ENCODE measurements around the gene CILP2. TPM values are rescaled to one million over a fixed set of nuclear protein-coding genes. Genes with fewer than 3 reads are reported as not detected.

Gene CILP2
- total RNA-seq, 1 donor from 2014 or later = 2.4 TPM

DNA sequence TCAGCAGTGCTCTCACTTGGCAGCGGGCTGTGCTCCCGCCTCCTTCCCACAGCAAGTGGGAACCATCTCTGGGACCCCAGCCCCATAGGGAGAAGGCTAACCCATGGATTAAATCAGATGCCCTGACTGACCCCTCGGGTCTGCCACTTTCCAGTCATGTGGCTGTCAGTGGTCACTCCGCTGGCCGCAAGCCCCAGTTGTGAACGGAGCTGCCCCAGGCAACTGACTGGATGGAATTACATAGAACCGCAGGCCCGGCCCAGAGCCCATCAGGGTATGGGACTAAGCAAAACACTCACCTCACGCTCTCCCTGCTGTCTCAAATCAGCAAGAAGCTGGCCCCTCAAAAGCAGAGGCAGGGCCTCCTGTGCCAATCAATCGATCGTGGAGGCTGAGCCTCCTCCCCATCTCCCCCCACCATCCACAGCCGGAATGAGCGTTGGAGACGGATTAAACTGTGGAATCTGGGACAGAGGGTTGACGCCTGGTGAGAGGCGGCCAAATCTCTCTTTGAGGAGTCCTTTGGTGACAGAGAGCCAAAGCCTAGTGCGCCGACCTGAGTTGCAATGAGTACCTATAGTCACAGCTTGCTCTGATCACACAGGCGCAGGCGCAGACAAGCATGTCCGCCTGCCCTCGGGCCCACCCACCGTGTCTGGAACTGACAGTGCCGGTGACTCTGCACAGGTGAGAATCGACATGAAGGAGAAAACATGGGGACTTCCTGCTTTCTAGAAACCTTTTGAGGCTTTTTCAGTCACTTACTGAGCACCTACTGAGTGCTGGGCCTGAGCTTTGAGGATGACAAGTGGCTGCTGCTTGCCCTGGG lies 41.7 kb downstream of the CILP2 start:
- H3K4me3 Mint-ChIP-seq (ENCODE audit: low read depth) = no peak overlapping the region
- no peaks in the 10 kb centered on the region for H3K36me3 Mint-ChIP-seq (ENCODE audit: insufficient read depth)
- no peak overlapping the region for H3K27ac Mint-ChIP-seq
- DNase-seq (ENCODE audit: low spot score, unreplicated experiment) = no peak
- peaks cover 9% of the 10 kb centered on the region for H3K4me1 Mint-ChIP-seq (ENCODE audit: low read depth)
- no peaks in the 10 kb centered on the region for H3K27me3 Mint-ChIP-seq
- H3K9me3 Mint-ChIP-seq (ENCODE audit: low read depth) = no peaks in the 10 kb centered on the region
- TF ChIP-seq, protein P1, sequence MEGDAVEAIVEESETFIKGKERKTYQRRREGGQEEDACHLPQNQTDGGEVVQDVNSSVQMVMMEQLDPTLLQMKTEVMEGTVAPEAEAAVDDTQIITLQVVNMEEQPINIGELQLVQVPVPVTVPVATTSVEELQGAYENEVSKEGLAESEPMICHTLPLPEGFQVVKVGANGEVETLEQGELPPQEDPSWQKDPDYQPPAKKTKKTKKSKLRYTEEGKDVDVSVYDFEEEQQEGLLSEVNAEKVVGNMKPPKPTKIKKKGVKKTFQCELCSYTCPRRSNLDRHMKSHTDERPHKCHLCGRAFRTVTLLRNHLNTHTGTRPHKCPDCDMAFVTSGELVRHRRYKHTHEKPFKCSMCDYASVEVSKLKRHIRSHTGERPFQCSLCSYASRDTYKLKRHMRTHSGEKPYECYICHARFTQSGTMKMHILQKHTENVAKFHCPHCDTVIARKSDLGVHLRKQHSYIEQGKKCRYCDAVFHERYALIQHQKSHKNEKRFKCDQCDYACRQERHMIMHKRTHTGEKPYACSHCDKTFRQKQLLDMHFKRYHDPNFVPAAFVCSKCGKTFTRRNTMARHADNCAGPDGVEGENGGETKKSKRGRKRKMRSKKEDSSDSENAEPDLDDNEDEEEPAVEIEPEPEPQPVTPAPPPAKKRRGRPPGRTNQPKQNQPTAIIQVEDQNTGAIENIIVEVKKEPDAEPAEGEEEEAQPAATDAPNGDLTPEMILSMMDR (IDR thresholded peaks at IDR 0.05; ENCODE audit: unreplicated experiment) = no peak

DNA sequence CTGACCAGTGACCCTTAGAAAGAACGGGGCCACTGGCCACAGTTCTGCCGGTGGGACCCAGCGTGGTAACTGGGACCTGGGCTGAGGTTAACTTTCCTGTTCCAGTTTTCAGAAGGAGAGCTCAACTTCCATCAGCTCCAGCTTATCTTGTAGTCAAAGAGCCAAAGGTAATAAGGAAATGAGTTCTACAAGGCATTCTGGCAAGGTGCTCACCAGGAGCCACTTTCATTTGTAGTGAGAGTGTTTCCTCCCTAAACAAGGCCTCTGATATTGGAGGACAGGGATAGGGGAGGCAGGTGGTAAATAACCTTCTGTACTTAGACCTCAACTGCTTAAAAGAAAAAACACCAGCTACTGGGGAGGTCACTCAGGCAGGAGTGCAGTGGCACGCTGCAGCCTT lies 42.4 kb downstream of the CILP2 start:
- Mint-ChIP-seq H3K27ac (no peak overlapping the region), H3K27me3 (no peaks in the 10 kb centered on the region), H3K4me3 (ENCODE audit: low read depth) (no peak overlapping the region), H3K4me1 (ENCODE audit: low read depth) (peaks cover 5% of the 10 kb centered on the region), H3K9me3 (ENCODE audit: low read depth) (no peaks in the 10 kb centered on the region), H3K36me3 (ENCODE audit: insufficient read depth) (no peaks in the 10 kb centered on the region)
- TF ChIP-seq, protein P1 (IDR thresholded peaks at IDR 0.05; ENCODE audit: unreplicated experiment) = no peak
- DNase-seq (ENCODE audit: low spot score, unreplicated experiment) = no peak

DNA sequence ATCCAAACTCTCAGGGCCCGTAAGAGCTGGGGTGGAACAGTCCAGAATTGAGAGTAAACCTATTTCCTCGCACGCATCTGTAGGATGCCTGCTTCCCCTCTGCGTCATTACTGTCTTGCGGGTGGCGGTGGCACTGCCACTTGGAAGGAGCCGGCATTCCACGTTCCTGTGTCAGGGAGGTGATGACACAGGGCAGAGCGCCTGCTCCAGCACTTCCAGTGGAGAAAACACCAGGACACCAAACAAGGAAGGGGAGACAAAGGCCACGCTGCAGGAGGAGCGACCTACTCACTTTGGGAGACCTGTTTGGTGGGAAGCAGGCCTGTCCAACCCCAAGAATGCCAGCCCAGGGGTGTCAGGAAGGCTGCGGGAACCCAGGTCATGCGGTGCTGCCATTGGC lies 43.3 kb downstream of the CILP2 start:
- Mint-ChIP-seq H3K4me1 (ENCODE audit: low read depth) (no peaks in the 10 kb centered on the region), H3K36me3 (ENCODE audit: insufficient read depth) (no peaks in the 10 kb centered on the region), H3K4me3 (ENCODE audit: low read depth) (no peak overlapping the region), H3K9me3 (ENCODE audit: low read depth) (no peaks in the 10 kb centered on the region), H3K27me3 (no peaks in the 10 kb centered on the region), H3K27ac (no peak overlapping the region)
- no peak for DNase-seq (ENCODE audit: low spot score, unreplicated experiment)
- TF ChIP-seq, protein P1 (IDR thresholded peaks at IDR 0.05; ENCODE audit: unreplicated experiment) = no peak

DNA sequence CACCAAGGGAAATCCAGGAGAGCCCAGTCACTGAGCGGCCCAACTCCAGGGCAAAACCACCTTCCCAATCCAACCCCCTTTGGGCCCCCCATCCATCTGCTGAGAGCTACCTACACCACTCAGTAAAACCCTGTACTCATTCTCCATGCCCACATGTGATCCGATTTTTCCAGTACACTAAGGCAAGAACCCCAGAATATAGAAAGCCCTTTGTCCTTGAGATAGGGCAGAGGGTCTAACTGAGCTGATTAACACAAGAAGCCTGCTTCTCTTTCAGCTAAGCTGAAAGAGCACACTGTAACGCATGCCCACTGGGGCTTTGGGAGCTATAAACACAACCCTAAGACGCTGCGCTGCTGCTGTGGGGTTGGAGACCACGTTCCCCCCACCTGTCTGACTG lies 44.4 kb downstream of the CILP2 start:
- no peak overlapping the region for H3K4me3 Mint-ChIP-seq (ENCODE audit: low read depth)
- H3K27ac Mint-ChIP-seq = no peak overlapping the region
- no peaks in the 10 kb centered on the region for H3K4me1 Mint-ChIP-seq (ENCODE audit: low read depth)

DNA sequence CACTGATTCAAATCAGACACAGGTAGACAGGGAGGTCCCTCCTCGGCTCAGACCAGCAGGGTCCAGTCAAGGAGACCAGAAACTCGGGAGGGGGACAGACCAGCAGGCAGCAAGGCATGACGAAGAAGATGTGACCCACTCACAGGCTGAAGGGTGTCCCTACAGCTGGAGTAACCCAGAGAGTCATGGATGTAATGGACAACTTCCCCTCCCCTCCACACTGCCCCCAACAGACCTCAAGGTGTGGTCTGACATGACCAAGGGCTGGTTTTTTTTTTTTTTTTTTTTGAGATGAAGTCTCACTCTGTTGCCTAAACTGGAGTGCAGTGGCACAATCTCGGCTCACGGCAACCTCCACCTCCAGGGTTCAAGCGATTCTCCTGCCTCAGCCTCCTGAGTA lies 46.3 kb downstream of the CILP2 start:
- DNase-seq (ENCODE audit: low spot score, unreplicated experiment) = no peak
- H3K4me3 Mint-ChIP-seq (ENCODE audit: low read depth) = no peak overlapping the region
- TF ChIP-seq, protein P1 (IDR thresholded peaks at IDR 0.05; ENCODE audit: unreplicated experiment) = no peak
- no peaks in the 10 kb centered on the region for H3K27me3 Mint-ChIP-seq
- no peaks in the 10 kb centered on the region for H3K4me1 Mint-ChIP-seq (ENCODE audit: low read depth)
- H3K9me3 Mint-ChIP-seq (ENCODE audit: low read depth) = no peaks in the 10 kb centered on the region
- H3K27ac Mint-ChIP-seq = no peak overlapping the region
- H3K36me3 Mint-ChIP-seq (ENCODE audit: insufficient read depth) = no peaks in the 10 kb centered on the region

More for the DNA sequence above, 44.4 kb downstream of the CILP2 start:
- Mint-ChIP-seq H3K9me3 (ENCODE audit: low read depth) (no peaks in the 10 kb centered on the region), H3K27me3 (no peaks in the 10 kb centered on the region), H3K36me3 (ENCODE audit: insufficient read depth) (no peaks in the 10 kb centered on the region)
- TF ChIP-seq, protein P1 (IDR thresholded peaks at IDR 0.05; ENCODE audit: unreplicated experiment) = no peak
- no peak for DNase-seq (ENCODE audit: low spot score, unreplicated experiment)
